Esophagus squamous epithelium (tissue), 4 donors: ENCODE data around the gene MAP3K5.

Experiments used
- CTCF ChIP-seq, 6 experiments: fragments of 450-650 bp in 4 of 6; fragments of 200-600 bp in 2 of 6; sonication (generic) in 2 of 6; IDR thresholded peaks; one replicate each; pipeline ENCODE4 v1.5.1; 2016 to 2019; ENCODE audit warnings: antibody characterized with exemption in 6 of 6, mild to moderate bottlenecking in 4 of 6, moderate library complexity in 4 of 6
- POLR2A ChIP-seq, 4 donors: fragments of 450-650 bp; IDR thresholded peaks; one replicate each; pipeline ENCODE4 v1.6.1; 2017; ENCODE audit warnings: antibody characterized with exemption in 4 of 4, mild to moderate bottlenecking in 4 of 4, moderate library complexity in 3 of 4

GRCh38 chr6:136611746-136612145 lies 180.5 kb downstream of the MAP3K5 start:
- no peak for TF ChIP-seq CTCF (IDR thresholded peaks at IDR 0.05)
- no peak for TF ChIP-seq POLR2A (IDR thresholded peaks at IDR 0.05)
